GM19023 (cell line): ENCODE data around the gene SIX1.

ENCODE experiments used
- ATAC-seq: cut with Tn5 transposase; IDR thresholded peaks from one replicate; pipeline ENCODE4 v1.9.1; 2021; ENCODE audit warnings: mild to moderate bottlenecking, moderate library complexity; ENCODE audit not compliant: unreplicated experiment

The SIX1 gene

GRCh38 chr14:60648934-60649874 is at the start of gene SIX1:
SIX1 (minus strand) TSS chr14:60649477; CDS start chr14:60649189, 288 bp downstream.
- peak; percentile 50 for ATAC-seq

- no peak for ATAC-seq
These were observed 46.0 kb upstream of the SIX1 start for GRCh38 chr14:60695327-60695726.

GRCh38 chr14:60691383-60692113 is 42.3 kb upstream of the SIX1 start:
- no peak for ATAC-seq

- ATAC-seq: no peak
These were observed 37.6 kb upstream of the SIX1 start for GRCh38 chr14:60686865-60687264.

GRCh38 chr14:60684203-60684602 is 34.9 kb upstream of the SIX1 start:
- no peak for ATAC-seq

GRCh38 chr14:60681271-60681670 is 32.0 kb upstream of the SIX1 start:
- ATAC-seq: no peak

- ATAC-seq: no peak
These were observed 31.2 kb upstream of the SIX1 start for GRCh38 chr14:60680511-60680910.

- ATAC-seq: no peak
These were observed 30.4 kb upstream of the SIX1 start for GRCh38 chr14:60679566-60680258.

GRCh38 chr14:60677701-60678100 is 28.4 kb upstream of the SIX1 start:
- ATAC-seq: no peak

- ATAC-seq: no peak
These were observed 21.7 kb upstream of the SIX1 start for GRCh38 chr14:60670989-60671388.

- no peak for ATAC-seq
These were observed 19.3 kb upstream of the SIX1 start for GRCh38 chr14:60668431-60669112.

GRCh38 chr14:60665177-60665550 is 15.9 kb upstream of the SIX1 start:
- ATAC-seq: no peak

GRCh38 chr14:60662982-60663381 is 13.7 kb upstream of the SIX1 start:
- no peak for ATAC-seq

GRCh38 chr14:60661721-60662120 is 12.4 kb upstream of the SIX1 start:
- no peak for ATAC-seq

GRCh38 chr14:60658909-60659585 is 9.8 kb upstream of the SIX1 start:
- ATAC-seq: no peak

- no peak for ATAC-seq
These were observed 9.0 kb upstream of the SIX1 start for GRCh38 chr14:60658211-60658690.

- no peak for ATAC-seq
These were observed 8.4 kb upstream of the SIX1 start for GRCh38 chr14:60657456-60658210.

- ATAC-seq: peak; percentile 84
These were observed 7.6 kb upstream of the SIX1 start for GRCh38 chr14:60656686-60657455.
